ENCODE measurements around the gene NTF4. TPM values are rescaled to one million over a fixed set of nuclear protein-coding genes. Genes with fewer than 3 reads are reported as not detected.

The NTF4 gene
- total RNA-seq, 1 experiment from 2014 or later, result 1.7 TPM

DNA sequence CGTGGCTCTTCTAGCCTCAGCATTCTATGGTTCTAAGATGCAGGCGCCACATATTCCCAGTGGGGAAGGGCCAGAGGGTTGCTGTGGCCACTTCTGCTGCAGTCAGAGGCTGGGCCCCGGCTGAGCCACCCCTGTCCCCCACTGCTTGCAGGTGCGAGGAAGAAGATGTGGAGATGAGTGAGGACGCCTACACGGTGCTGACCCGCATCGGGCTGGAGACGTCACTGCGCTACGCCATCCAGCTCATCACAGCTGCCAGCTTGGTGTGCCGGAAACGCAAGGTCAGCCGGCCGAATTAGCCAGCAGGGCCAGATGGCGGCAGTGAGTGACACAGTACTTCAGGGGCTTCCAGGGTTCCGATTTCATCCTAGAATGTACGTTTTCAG, 49.8 kb downstream of the NTF4 start:
- ChIA-PET RAD21 (ENCODE audit: low non-redundant PET in 1 of 2, low total read pairs in 2 of 2, uncharacterized antibody in 2 of 2, unreplicated experiment in 2 of 2) (no interaction called here), POLR2A (no interaction called here), CTCF (no interaction called here)
- Histone ChIP-seq H4K20me1 (ENCODE audit: insufficient read depth) (no peaks in the 10 kb centered on the region), H3K27me3 (ENCODE audit: insufficient read depth, low read length) (no peaks in the 10 kb centered on the region), H3K9me2 (ENCODE audit: insufficient read depth) (no peaks in the 10 kb centered on the region), H3K36me3 (ENCODE audit: control insufficient read depth in 1 of 2, insufficient read depth in 2 of 2, low read length in 2 of 2) (peaks cover 31 to 34% of the 10 kb centered on the region in 2 experiments), H2AFZ (ENCODE audit: low read depth, low read length, poor library complexity, severe bottlenecking) (no peak overlapping the region), H3K27ac (ENCODE audit: low read depth, low read length) (no peak overlapping the region), H3K79me2 (ENCODE audit: insufficient read depth, low read length) (no peaks in the 10 kb centered on the region), H3K9me3 (ENCODE audit: control insufficient read depth in 1 of 2, insufficient read depth in 1 of 2, low read depth in 1 of 2, low read length in 2 of 2) (no peaks in the 10 kb centered on the region), H3K9ac (ENCODE audit: low read length) (no peak overlapping the region), H3K4me1 (ENCODE audit: control insufficient read depth in 1 of 2, insufficient read depth in 2 of 2, low read length in 2 of 2) (peaks cover 7 to 29% of the 10 kb centered on the region in 2 experiments), H3K4me3 (replicated peaks in 1 of 2; ENCODE audit: low read depth in 1 of 2, low read length in 2 of 2) (no peak overlapping the region), H3K4me2 (ENCODE audit: low read length) (no peak overlapping the region)
- no peak for ATAC-seq
- no peak for DNase-seq (ENCODE audit: low read depth, low spot score)
- BruUV-seq (replicated peaks), result no TSS peak
- intact Hi-C loops (cut with micrococcal nuclease), result no loop called here
- TF ChIP-seq CEBPB (IDR thresholded peaks at IDR 0.05; ENCODE audit: low read depth) (no peak), RAD21 (IDR thresholded peaks at IDR 0.05; ENCODE audit: low read depth) (no peak), POLR2A (IDR thresholded peaks at IDR 0.05; ENCODE audit: borderline replicate concordance, extremely low read depth, insufficient read depth, insufficient read length) (no peak), YY1 (IDR thresholded peaks at IDR 0.05; ENCODE audit: extremely low read depth, insufficient replicate concordance, low read depth, low read length) (no peak), SRF (IDR thresholded peaks at IDR 0.05; ENCODE audit: low read depth) (no peak), SP1 (IDR thresholded peaks at IDR 0.05; ENCODE audit: low read depth) (no peak), ZFX (IDR thresholded peaks at IDR 0.05) (no peak), SIN3A (IDR thresholded peaks at IDR 0.05; ENCODE audit: low read depth) (no peak), POLR2AphosphoS5 (IDR thresholded peaks at IDR 0.05; ENCODE audit: low read depth, low read length) (no peak), ELF1 (IDR thresholded peaks at IDR 0.05; ENCODE audit: borderline replicate concordance, low read depth) (no peak), JUND (IDR thresholded peaks at IDR 0.05) (no peak)
- TF ChIP-seq, protein P1, sequence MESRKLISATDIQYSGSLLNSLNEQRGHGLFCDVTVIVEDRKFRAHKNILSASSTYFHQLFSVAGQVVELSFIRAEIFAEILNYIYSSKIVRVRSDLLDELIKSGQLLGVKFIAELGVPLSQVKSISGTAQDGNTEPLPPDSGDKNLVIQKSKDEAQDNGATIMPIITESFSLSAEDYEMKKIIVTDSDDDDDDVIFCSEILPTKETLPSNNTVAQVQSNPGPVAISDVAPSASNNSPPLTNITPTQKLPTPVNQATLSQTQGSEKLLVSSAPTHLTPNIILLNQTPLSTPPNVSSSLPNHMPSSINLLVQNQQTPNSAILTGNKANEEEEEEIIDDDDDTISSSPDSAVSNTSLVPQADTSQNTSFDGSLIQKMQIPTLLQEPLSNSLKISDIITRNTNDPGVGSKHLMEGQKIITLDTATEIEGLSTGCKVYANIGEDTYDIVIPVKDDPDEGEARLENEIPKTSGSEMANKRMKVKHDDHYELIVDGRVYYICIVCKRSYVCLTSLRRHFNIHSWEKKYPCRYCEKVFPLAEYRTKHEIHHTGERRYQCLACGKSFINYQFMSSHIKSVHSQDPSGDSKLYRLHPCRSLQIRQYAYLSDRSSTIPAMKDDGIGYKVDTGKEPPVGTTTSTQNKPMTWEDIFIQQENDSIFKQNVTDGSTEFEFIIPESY (IDR thresholded peaks at IDR 0.05; ENCODE audit: extremely low read depth, insufficient replicate concordance, low read length), result no peak
- TF ChIP-seq, protein P2, sequence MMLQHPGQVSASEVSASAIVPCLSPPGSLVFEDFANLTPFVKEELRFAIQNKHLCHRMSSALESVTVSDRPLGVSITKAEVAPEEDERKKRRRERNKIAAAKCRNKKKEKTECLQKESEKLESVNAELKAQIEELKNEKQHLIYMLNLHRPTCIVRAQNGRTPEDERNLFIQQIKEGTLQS (IDR thresholded peaks at IDR 0.05), result no peak
- TF ChIP-seq, protein P3, sequence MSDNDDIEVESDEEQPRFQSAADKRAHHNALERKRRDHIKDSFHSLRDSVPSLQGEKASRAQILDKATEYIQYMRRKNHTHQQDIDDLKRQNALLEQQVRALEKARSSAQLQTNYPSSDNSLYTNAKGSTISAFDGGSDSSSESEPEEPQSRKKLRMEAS (IDR thresholded peaks at IDR 0.05), result no peak
- TF ChIP-seq, protein P4, sequence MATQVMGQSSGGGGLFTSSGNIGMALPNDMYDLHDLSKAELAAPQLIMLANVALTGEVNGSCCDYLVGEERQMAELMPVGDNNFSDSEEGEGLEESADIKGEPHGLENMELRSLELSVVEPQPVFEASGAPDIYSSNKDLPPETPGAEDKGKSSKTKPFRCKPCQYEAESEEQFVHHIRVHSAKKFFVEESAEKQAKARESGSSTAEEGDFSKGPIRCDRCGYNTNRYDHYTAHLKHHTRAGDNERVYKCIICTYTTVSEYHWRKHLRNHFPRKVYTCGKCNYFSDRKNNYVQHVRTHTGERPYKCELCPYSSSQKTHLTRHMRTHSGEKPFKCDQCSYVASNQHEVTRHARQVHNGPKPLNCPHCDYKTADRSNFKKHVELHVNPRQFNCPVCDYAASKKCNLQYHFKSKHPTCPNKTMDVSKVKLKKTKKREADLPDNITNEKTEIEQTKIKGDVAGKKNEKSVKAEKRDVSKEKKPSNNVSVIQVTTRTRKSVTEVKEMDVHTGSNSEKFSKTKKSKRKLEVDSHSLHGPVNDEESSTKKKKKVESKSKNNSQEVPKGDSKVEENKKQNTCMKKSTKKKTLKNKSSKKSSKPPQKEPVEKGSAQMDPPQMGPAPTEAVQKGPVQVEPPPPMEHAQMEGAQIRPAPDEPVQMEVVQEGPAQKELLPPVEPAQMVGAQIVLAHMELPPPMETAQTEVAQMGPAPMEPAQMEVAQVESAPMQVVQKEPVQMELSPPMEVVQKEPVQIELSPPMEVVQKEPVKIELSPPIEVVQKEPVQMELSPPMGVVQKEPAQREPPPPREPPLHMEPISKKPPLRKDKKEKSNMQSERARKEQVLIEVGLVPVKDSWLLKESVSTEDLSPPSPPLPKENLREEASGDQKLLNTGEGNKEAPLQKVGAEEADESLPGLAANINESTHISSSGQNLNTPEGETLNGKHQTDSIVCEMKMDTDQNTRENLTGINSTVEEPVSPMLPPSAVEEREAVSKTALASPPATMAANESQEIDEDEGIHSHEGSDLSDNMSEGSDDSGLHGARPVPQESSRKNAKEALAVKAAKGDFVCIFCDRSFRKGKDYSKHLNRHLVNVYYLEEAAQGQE (IDR thresholded peaks at IDR 0.05; ENCODE audit: low read depth), result no peak
